K562 (cell line): ENCODE measurements around the gene CEP128. TPM values are rescaled to one million over a fixed set of nuclear protein-coding genes. Genes with fewer than 3 reads are reported as not detected.

Source experiments
- ATAC-seq: fragments of 200-7000 bp; cut with Tn5 transposase; 3 replicates; pipeline ENCODE4 v1.9.1; 2020; ENCODE audit warnings: moderate library complexity
- BruUV-seq: library from RNA; stranded (reverse); fragments of 400-500 nt; replicated peaks from 2 replicates; lab custom pipeline; 2021; lab: Mats Ljungman, UMichigan
- CTCF ChIA-PET: fragments of 300-600 bp; formaldehyde crosslinking; extraction: SDS; loops from one replicate; lab custom pipeline; 2021; ENCODE audit warnings: low intra/inter-chr PET ratio; lab: Yijun Ruan, JAX
- POLR2A ChIA-PET: fragments of 300-600, 350-650 bp; sonication (Branson Sonifier 250); formaldehyde crosslinking; extraction: SDS; loops from one replicate; lab custom pipeline; 2021; ENCODE audit warnings: antibody characterized with exemption, inconsistent platforms; lab: Yijun Ruan, JAX
- DNase-seq, 4 experiments: peaks; one replicate each; pipeline versions ENCODE4 v3.0.0 to v3.0.0-alpha.2; 2011 to 2018; ENCODE audit warnings: low spot score in 3 of 4, mixed read lengths in 3 of 4; ENCODE audit errors: extremely low read depth in 1 of 4
- FAIRE-seq: peaks from 2 replicates; lab custom pipeline; 2011; peaks lifted over from hg19 to GRCh38; lab: Jason Lieb, UNC
- H2AFZ ChIP-seq: 2 replicates; pipeline ENCODE4 v1.6.0; 2011; ENCODE audit warnings: low read depth, low read length, control low read depth, inconsistent platforms
- H3K27ac ChIP-seq: fragments of 200-600 bp; 3 replicates; pipeline ENCODE4 v1.8.0; 2011; ENCODE audit warnings: low read depth, mild to moderate bottlenecking, control low read depth, inconsistent platforms, low read length, moderate library complexity, mixed read lengths; ENCODE audit errors: extremely low read depth
- H3K27me3 ChIP-seq, 2 experiments: fragments of 300-600 bp in 1 of 2; 2 replicates in 1 of 2; 3 replicates in 1 of 2; pipeline versions ENCODE4 v1.6.0 to v1.8.0; 2011; ENCODE audit warnings: inconsistent platforms in 2 of 2, low read length in 2 of 2, mild to moderate bottlenecking in 1 of 2, mixed read lengths in 1 of 2, moderate library complexity in 1 of 2; ENCODE audit not compliant: control insufficient read depth in 2 of 2, insufficient read depth in 2 of 2
- H3K36me3 ChIP-seq: fragments of 300-600 bp; 3 replicates; pipeline ENCODE4 v1.8.0; 2011; ENCODE audit warnings: mild to moderate bottlenecking, low read length, inconsistent platforms; ENCODE audit not compliant: control insufficient read depth, insufficient read depth
- H3K4me1 ChIP-seq, 2 experiments: fragments of 200-600 bp in 1 of 2; replicated peaks in 1 of 2; 2 replicates in 1 of 2; 3 replicates in 1 of 2; pipeline versions ENCODE4 v1.5.1 to v1.8.0; 2011; ENCODE audit warnings: inconsistent platforms in 2 of 2, low read length in 2 of 2, mild to moderate bottlenecking in 1 of 2, mixed read lengths in 1 of 2, moderate library complexity in 1 of 2; ENCODE audit not compliant: control insufficient read depth in 2 of 2, insufficient read depth in 2 of 2
- H3K4me2 ChIP-seq: 2 replicates; pipeline ENCODE4 v1.6.1; 2011; ENCODE audit warnings: low read length, control low read depth, inconsistent platforms, mixed read lengths; ENCODE audit not compliant: insufficient read depth
- H3K4me3 ChIP-seq: fragments of 200-600 bp; sonication (generic), shearing (Covaris generic); 2 replicates; pipeline ENCODE4 v1.5.1; 2016; ENCODE audit warnings: control low read depth, inconsistent platforms
- H3K79me2 ChIP-seq: fragments of 200-600 bp; 3 replicates; pipeline ENCODE4 v1.8.0; 2011; ENCODE audit warnings: low read length, inconsistent platforms; ENCODE audit not compliant: control insufficient read depth, insufficient read depth
- H3K9ac ChIP-seq, 2 experiments: 2 replicates each; pipeline versions ENCODE4 v1.6.0 to v1.6.1; 2011; ENCODE audit warnings: low read depth in 2 of 2, low read length in 2 of 2, control low read depth in 1 of 2, inconsistent platforms in 1 of 2, mild to moderate bottlenecking in 1 of 2, mixed read lengths in 1 of 2; ENCODE audit not compliant: insufficient read depth in 1 of 2
- H3K9me1 ChIP-seq: one replicate; pipeline ENCODE4 v1.6.0; 2011; ENCODE audit warnings: inconsistent platforms, mild to moderate bottlenecking, low read length, moderate library complexity; ENCODE audit not compliant: control insufficient read depth, insufficient read depth
- H3K9me3 ChIP-seq: replicated peaks from 2 replicates; pipeline ENCODE4 v1.5.1; 2011; ENCODE audit warnings: low read depth, low read length, inconsistent platforms; ENCODE audit not compliant: control insufficient read depth, insufficient read depth
- H4K20me1 ChIP-seq: replicated peaks from 2 replicates; pipeline ENCODE4 v1.6.1; 2011; ENCODE audit warnings: low read length, inconsistent platforms, mixed read lengths; ENCODE audit not compliant: control insufficient read depth, insufficient read depth
- EZH2 ChIP-seq: IDR thresholded peaks from 2 replicates; pipeline ENCODE4 v1.6.1; 2012; ENCODE audit warnings: low read depth, mild to moderate bottlenecking, inconsistent platforms, low read length, borderline replicate concordance
- HDAC1 ChIP-seq, 2 experiments: fragments of 450-650 bp; IDR thresholded peaks; 2 replicates each; pipeline ENCODE4 v1.6.1; 2016 to 2017; ENCODE audit warnings: inconsistent platforms in 1 of 2, mild to moderate bottlenecking in 1 of 2, moderate library complexity in 1 of 2
- HMG20A ChIP-seq: fragments of 450-650 bp; formaldehyde crosslinking; conservative IDR thresholded peaks from 2 replicates; pipeline ENCODE4 v1.4.0; 2020; ENCODE audit warnings: mild to moderate bottlenecking, mixed read lengths
- POLR2AphosphoS2 ChIP-seq: IDR thresholded peaks from 2 replicates; pipeline ENCODE4 v1.6.1; 2012; ENCODE audit warnings: low read length, improper control_type of control experiment
- POLR3G ChIP-seq: IDR thresholded peaks from 2 replicates; pipeline ENCODE4 v1.6.1; 2011; ENCODE audit not compliant: insufficient read length, insufficient replicate concordance; ENCODE audit errors: extremely low read depth
- PPARD ChIP-seq: fragments of 250-450 bp; sonication (Bioruptor Pico); IDR thresholded peaks from 2 replicates; pipeline ENCODE4 v1.8.0; 2022; ENCODE audit warnings: inconsistent platforms, mild to moderate bottlenecking, moderate library complexity
- ZBTB1 ChIP-seq: sonication (generic); formaldehyde crosslinking; IDR thresholded peaks from 2 replicates; pipeline ENCODE4 v1.8.1; 2023; ENCODE audit warnings: missing genetic modification reagents, low read depth, mild to moderate bottlenecking, borderline replicate concordance
- ZNF354B ChIP-seq: fragments of 250-450 bp; sonication (Bioruptor Pico); IDR thresholded peaks from 2 replicates; pipeline ENCODE4 v1.4.0; 2020
- WGBS: fragments of 100-300 bp; shearing (Covaris generic); methylation state at CpG from one replicate; pipeline ENCODE4 v1.1.6; 2016; ENCODE audit warnings: low coverage, mixed read lengths; ENCODE audit not compliant: insufficient coverage; ENCODE audit errors: missing lambda C conversion rate; 5-methylcytosine and 5-hydroxymethylcytosine counted together
- in situ Hi-C: fragments of 300-500 bp; cut with MboI; formaldehyde crosslinking; loops from 4 replicates; pipeline ENCODE4 v1.15.0; 2018; ENCODE audit warnings: inconsistent platforms, mixed read lengths
- intact Hi-C: fragments of 100-400 bp; cut with micrococcal nuclease; formaldehyde crosslinking; loops from 2 replicates; pipeline ENCODE4 v1.14.2; 2022
- polyA plus RNA-seq, 8 experiments: library from polyadenylated mRNA; depleted of rRNA in 4 of 8; stranded (reverse) in 5 of 8; unstranded in 3 of 8; fragments of >200 nt; fragmentation: Nextera tagmentation in 2 of 8; fragmentation: Illumina TruSeq in 1 of 8; extraction: Ambion mirVana in 2 of 8; extraction: Trizol in 1 of 8; gene quantifications; 2 replicates each; pipeline versions ENCODE4 v1.2.1 to v1.2.3, GENCODE V29; 2011 to 2014; ENCODE audit warnings: inconsistent platforms in 1 of 8, missing spikeins in 1 of 8
- total RNA-seq, 7 experiments: library from RNA; depleted of rRNA in 6 of 7; stranded (reverse); fragments of >200 nt in 6 of 7; fragmentation: Illumina TruSeq in 2 of 7; extraction: Trizol in 2 of 7; gene quantifications; 2 replicates each; pipeline versions ENCODE4 v1.2.1 to v1.2.3, GENCODE V29; 2011 to 2021; ENCODE audit warnings: low replicate concordance in 1 of 7

Gene CEP128
- total and polyA plus RNA-seq, 9 of the 15 experiments (the other 6 are each of a cell fraction or from before 2014, with no cell fraction given): 2.3 to 9.2 (median 4.6) TPM

GRCh38 chr14:80699861-80700260 lies 241.7 kb downstream of the CEP128 start:
- Histone ChIP-seq H3K27me3 (no peaks in the 10 kb centered on the region), H3K79me2 (no peaks in the 10 kb centered on the region), H2AFZ (no peak overlapping the region), H3K36me3 (no peaks in the 10 kb centered on the region), H3K9me1 (no peaks in the 10 kb centered on the region), H3K9me3 (no peaks in the 10 kb centered on the region), H3K4me2 (no peak overlapping the region), H3K9ac (no peak overlapping the region), H3K4me1 (no peaks in the 10 kb centered on the region), H3K27ac (no peak overlapping the region), H4K20me1 (no peaks in the 10 kb centered on the region), H3K4me3 (no peak overlapping the region)
- no peak for TF ChIP-seq HMG20A (CRISPR knock-in tag)
- TF ChIP-seq HDAC1 (IDR thresholded peaks at IDR 0.05): no peak
- no peak for TF ChIP-seq POLR2AphosphoS2
- no peak for TF ChIP-seq EZH2
- no peak for TF ChIP-seq ZNF354B (CRISPR knock-in tag)
- no peak for TF ChIP-seq ZBTB1 (CRISPR knock-in tag)
- no peak for TF ChIP-seq POLR3G
- TF ChIP-seq PPARD (CRISPR knock-in tag): no peak
- FAIRE-seq (no peak), DNase-seq (no peak), ATAC-seq (no peak)
- POLR2A ChIA-PET: no interaction called here
- in situ Hi-C loops: no loop called here
- CTCF ChIA-PET: no interaction called here
- BruUV-seq: no TSS peak
- intact Hi-C loops: no loop called here
- 5% methylated on average over 4 of the region's 4 CpGs for WGBS
